Measurements from ENCODE around the gene FAM222B.
A peak's percentile ranks its signal among the peaks of the same experiment; 100 is the strongest.
"Not testable (repeated sequence)": the region's sequence is repeated elsewhere in the genome, so short reads cannot be mapped to it uniquely, and the experiment has no call there.

Gene FAM222B

DNA sequence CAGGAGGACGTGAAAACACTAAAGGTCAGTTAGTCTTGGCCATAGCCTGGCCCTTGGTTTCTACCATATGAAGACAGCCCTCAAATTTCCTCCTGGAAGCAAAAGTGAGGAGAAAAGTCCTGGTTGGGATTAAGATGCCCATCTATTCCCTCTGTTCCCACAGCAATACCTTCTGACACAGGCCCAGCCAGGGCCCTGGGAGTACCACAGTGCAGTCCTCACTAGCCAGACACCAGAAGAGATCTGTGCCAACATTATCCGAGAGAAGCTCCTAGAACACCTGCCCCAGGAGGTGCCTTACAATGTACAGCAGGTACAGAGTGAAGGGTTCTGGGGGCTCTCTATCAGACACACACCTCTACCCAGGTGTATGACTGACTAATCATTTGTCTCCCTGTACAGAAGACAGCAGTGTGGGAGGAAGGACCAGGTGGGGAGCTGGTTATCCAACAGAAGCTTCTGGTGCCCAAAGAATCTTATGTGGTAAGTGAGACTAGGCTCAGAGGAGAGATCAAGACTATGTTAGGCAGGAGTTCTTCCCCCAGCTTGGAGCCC, 16.3 kb upstream of the FAM222B start:
- H3K4me3 Mint-ChIP-seq = no peak overlapping the region
- DNase-seq (ENCODE audit: low spot score in 2 of 2) (no peak), ATAC-seq (no peak)
- H3K4me1 Mint-ChIP-seq = peaks cover 17% of the 10 kb centered on the region
- H3K9me3 Mint-ChIP-seq = no peaks in the 10 kb centered on the region
- H3K27ac Mint-ChIP-seq = peak overlapping the region; percentile 87
- H3K36me3 Mint-ChIP-seq = peaks cover 59% of the 10 kb centered on the region

DNA sequence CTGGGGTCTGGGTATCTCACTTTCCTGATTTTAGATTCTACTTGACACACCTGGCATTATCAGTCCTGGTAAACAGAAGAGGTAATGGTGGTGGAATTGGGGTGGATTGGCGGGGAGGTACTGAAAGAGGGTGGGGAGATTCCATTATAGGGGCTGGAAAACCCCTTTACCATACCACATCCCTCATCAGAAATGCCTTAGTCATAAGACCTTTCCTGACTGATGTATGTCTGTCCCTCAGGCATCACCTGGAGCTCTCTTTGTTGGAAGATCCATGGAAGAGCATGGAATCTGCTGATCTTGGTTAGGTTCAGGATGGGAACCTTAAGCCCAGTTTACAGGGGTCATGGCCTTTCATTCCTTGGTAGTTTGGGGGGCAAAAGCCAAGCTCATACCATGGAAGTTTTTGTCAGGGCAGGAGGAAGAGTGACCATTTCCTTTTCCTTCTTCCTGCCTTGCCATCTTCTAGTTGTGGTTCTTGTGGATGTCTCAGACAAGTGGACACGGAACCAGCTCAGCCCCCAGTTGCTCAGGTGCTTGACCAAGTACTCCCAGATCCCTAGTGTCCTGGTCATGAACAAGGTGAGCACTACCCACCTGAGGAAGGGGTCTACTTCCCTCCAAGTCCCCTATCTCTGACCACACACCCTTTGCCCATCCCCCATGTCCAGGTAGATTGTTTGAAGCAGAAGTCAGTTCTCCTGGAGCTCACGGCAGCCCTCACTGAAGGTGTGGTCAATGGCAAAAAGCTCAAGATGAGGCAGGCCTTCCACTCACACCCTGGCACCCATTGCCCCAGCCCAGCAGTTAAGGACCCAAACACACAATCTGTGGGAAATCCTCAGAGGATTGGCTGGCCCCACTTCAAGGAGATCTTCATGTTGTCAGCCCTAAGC, 15.6 kb upstream of the FAM222B start:
- Mint-ChIP-seq H3K36me3 (peaks cover 59% of the 10 kb centered on the region), H3K4me3 (no peak overlapping the region), H3K9me3 (no peaks in the 10 kb centered on the region), H3K27ac (peak overlapping the region; percentile 87), H3K4me1 (peaks cover 17% of the 10 kb centered on the region)
- DNase-seq (ENCODE audit: low spot score in 2 of 2) (no peak), ATAC-seq (no peak)

GRCh38 chr17:28856028-28856574, 13.5 kb upstream of the FAM222B start:
- no peak for DNase-seq (ENCODE audit: low spot score in 2 of 2)
- ATAC-seq = no peak
- no peak overlapping the region for H3K27ac Mint-ChIP-seq
- peaks cover 49% of the 10 kb centered on the region for H3K36me3 Mint-ChIP-seq
- no peaks in the 10 kb centered on the region for H3K9me3 Mint-ChIP-seq
- peaks cover 17% of the 10 kb centered on the region for H3K4me1 Mint-ChIP-seq
- peak overlapping the region; percentile 82 for H3K4me3 Mint-ChIP-seq

- ATAC-seq (no peak), DNase-seq (ENCODE audit: low spot score in 2 of 2) (no peak)
- Mint-ChIP-seq H3K9me3 (no peaks in the 10 kb centered on the region), H3K4me3 (peak overlapping the region; percentile 82), H3K27ac (peak overlapping the region; percentile 90), H3K4me1 (peaks cover 17% of the 10 kb centered on the region), H3K36me3 (peaks cover 43% of the 10 kb centered on the region)
Measured at GRCh38 chr17:28855336-28855679, 12.7 kb upstream of the FAM222B start.

GRCh38 chr17:28854457-28855335, 12.1 kb upstream of the FAM222B start, which contains the start of gene ERAL1:
Gene ERAL1, plus strand, starts transcription at chr17:28855016. Its CDS starts 19 bp downstream, at chr17:28855035.
- Mint-ChIP-seq H3K9me3 (no peaks in the 10 kb centered on the region), H3K27ac (peak within 1 kb of the TSS; percentile 90), H3K4me3 (peak within 1 kb of the TSS; percentile 82), H3K36me3 (peaks cover 37% of the 10 kb centered on the region), H3K4me1 (peaks cover 17% of the 10 kb centered on the region)
- ATAC-seq (peak; percentile 99), DNase-seq (ENCODE audit: low spot score in 2 of 2) (peak; percentile 72 to 88)

DNA sequence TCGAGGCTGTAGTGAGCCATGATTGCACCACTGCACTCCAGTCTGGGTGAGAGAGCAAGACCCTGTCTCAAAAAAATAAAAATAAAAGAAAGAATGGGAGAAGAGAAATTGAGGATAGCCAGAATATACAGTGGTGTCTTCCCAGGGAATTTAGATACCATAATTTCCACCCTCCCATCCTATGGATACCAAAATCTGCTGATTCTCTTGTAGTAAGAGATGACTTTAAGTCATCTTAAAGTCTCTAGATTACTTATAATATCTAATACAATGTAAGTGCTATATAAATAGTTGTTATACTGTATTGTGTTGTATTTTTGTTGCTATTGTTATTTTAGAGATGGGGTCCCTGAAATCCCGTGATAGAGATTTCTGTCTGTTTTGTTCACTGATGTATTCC, 10.7 kb upstream of the FAM222B start:
- no peak overlapping the region for H3K27ac Mint-ChIP-seq
- H3K4me3 Mint-ChIP-seq = no peak overlapping the region
- peaks cover 23% of the 10 kb centered on the region for H3K36me3 Mint-ChIP-seq
- no peak for DNase-seq (ENCODE audit: low spot score in 2 of 2)
- H3K9me3 Mint-ChIP-seq = no peaks in the 10 kb centered on the region
- peaks cover 20% of the 10 kb centered on the region for H3K4me1 Mint-ChIP-seq
- no peak for ATAC-seq

GRCh38 chr17:28849281-28849680, 6.7 kb upstream of the FAM222B start:
- Mint-ChIP-seq H3K4me1 (peaks cover 6% of the 10 kb centered on the region), H3K9me3 (no peaks in the 10 kb centered on the region), H3K36me3 (no peaks in the 10 kb centered on the region), H3K27ac (no peak overlapping the region), H3K4me3 (no peak overlapping the region)
- DNase-seq (ENCODE audit: low spot score in 2 of 2) (no peak), ATAC-seq (peak; percentile 72)

GRCh38 chr17:28848667-28849066, 6.1 kb upstream of the FAM222B start:
- not testable (repeated sequence) for H3K27ac Mint-ChIP-seq, H3K9me3 Mint-ChIP-seq, H3K36me3 Mint-ChIP-seq, H3K4me1 Mint-ChIP-seq, H3K4me3 Mint-ChIP-seq
- DNase-seq (ENCODE audit: low spot score in 2 of 2) = peak; percentile 50 to 80
- peak; percentile 85 for ATAC-seq

DNA sequence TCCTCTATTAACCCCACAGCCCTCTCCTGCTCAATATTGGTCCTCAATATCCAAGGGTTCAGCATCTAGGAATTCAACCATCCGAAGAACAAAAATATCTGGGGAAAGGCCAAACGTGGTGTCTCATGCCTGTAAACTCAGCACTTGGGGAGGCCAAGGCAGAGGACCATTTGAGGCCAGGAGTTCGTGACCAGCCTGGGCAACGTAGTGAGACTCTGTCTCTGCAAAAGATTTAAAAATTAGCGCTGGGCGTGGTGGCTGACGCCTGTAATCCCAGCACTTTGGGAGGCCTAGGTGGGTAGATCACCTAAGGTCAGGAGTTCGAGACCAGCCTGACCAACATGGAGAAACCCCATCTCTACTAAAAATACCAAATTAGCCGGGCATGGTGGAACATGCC, 4.1 kb upstream of the FAM222B start:
- H3K4me1 Mint-ChIP-seq = peaks cover 14% of the 10 kb centered on the region
- H3K4me3 Mint-ChIP-seq; ATAC-seq; H3K27ac Mint-ChIP-seq; H3K9me3 Mint-ChIP-seq; DNase-seq (ENCODE audit: low spot score in 2 of 2): not testable (repeated sequence)
- peaks cover 14% of the 10 kb centered on the region for H3K36me3 Mint-ChIP-seq

DNA sequence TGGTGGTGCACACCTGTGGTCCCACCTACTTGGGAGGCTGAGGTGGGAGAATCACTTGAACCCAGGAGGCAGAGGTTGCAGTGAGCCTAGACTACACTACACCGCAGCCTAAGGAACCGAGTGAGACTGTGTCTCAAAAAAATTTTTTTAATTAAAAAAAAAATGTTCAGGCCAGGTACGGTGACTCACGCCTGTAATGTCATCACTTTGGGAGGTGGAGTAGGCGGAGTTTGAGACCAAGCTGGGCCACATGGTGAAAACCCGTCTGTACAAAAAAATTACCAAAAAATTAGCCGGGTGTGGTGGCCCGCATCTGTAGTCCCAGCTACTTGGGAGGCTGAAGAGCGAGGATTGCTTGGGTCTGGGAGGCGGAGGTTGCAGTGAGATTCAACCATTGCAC, 3.6 kb upstream of the FAM222B start:
- Mint-ChIP-seq H3K4me1 (peaks cover 15% of the 10 kb centered on the region), H3K4me3 (no peak overlapping the region), H3K27ac (no peak overlapping the region), H3K9me3 (no peaks in the 10 kb centered on the region), H3K36me3 (peaks cover 14% of the 10 kb centered on the region)
- DNase-seq (ENCODE audit: low spot score in 2 of 2) = no peak
- ATAC-seq = no peak

DNA sequence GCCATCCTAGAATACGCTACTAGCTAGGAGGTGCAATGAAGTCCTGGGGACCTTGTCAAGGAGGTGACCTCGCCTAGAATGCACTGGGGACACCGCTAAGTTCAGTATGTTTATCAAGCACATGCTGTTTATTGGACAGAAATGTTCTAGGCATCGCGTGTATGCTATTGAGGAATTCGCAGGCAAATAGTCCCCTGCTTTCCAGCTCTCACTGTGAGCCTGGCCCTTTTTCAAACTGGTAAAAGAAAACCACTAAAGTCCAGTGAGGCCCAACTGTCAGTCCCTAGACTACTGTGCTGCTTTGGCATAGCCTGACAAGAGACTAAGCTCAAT, 1.2 kb upstream of the FAM222B start:
- Mint-ChIP-seq H3K4me3 (peak overlapping the region; percentile 95), H3K4me1 (peaks cover 16% of the 10 kb centered on the region), H3K27ac (no peak overlapping the region), H3K9me3 (no peaks in the 10 kb centered on the region), H3K36me3 (peaks cover 14% of the 10 kb centered on the region)
- no peak for ATAC-seq
- DNase-seq (ENCODE audit: low spot score in 2 of 2) = no peak

DNA sequence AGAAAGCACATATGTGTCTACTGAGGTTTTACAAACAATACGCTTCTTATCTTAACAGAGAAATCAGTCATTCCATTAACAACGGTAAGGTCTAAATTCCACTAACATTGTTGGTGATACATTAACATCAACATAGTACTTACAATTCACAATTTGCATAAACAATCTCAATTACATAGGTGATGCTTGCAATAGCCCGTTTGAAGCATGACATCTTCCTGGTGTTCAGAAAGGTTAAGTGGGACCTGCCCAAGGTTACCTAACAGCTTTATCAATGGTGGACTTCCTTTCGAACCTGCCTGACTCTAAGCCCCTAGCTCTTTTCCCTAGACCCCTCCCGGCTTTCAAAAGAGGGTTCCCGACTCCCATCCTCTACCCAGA, 699 bp downstream of the FAM222B start:
- DNase-seq (ENCODE audit: low spot score in 2 of 2) = no peak
- peak overlapping the region; percentile 97 for H3K27ac Mint-ChIP-seq
- ATAC-seq = peak; percentile 22

DNA sequence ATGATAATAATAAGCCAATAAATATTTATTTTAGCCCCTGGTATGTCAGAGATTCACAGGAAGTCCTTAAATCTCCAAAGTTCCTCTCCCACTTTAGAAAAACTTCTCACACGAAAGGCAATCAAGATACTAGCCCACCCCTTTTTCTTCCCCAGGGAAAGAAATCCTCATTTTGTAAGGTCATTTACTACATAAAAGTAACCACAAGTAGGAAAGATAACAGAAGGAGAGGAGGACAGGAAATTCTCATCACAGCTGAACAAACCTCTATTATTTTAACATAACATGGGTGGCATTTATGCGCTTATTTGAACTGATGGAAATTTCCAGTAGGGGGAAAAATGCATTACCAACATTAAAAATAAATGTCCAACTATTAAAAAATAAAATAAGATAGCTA, 3.4 kb downstream of the FAM222B start:
- no peak for ATAC-seq
- H3K27ac Mint-ChIP-seq = no peak overlapping the region
- no peaks in the 10 kb centered on the region for H3K9me3 Mint-ChIP-seq
- DNase-seq (ENCODE audit: low spot score in 2 of 2) = no peak
- peaks cover 23% of the 10 kb centered on the region for H3K36me3 Mint-ChIP-seq
- H3K4me3 Mint-ChIP-seq = no peak overlapping the region
- peaks cover 25% of the 10 kb centered on the region for H3K4me1 Mint-ChIP-seq

More for the DNA sequence above, 699 bp downstream of the FAM222B start:
- peak overlapping the region; percentile 95 for H3K4me3 Mint-ChIP-seq
- H3K4me1 Mint-ChIP-seq = peaks cover 16% of the 10 kb centered on the region
- H3K36me3 Mint-ChIP-seq = peaks cover 14% of the 10 kb centered on the region
- no peaks in the 10 kb centered on the region for H3K9me3 Mint-ChIP-seq

DNA sequence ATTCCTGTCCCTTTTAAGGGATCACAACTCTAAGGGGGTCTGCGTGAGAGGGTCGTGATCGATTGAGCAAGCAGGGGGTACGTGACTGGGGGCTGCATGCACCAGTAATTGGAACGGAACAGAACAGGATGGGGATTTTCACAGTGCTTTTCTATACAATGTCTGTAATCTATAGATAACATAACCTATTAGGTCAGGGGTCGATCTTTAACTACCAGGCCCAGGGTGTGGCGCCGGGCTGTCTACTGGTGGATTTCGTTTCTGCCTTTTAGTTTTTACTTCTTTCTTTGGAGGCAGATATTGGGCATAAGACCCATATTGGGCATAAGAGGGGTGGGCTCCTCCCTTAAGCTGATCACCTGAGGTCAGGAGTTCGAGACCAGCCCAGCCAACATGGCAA, 6.0 kb downstream of the FAM222B start:
- H3K36me3 Mint-ChIP-seq = peaks cover 28% of the 10 kb centered on the region
- not testable (repeated sequence) for H3K9me3 Mint-ChIP-seq; DNase-seq (ENCODE audit: low spot score in 2 of 2)

GRCh38 chr17:28834420-28834819, 8.2 kb downstream of the FAM222B start:
- ATAC-seq (no peak), DNase-seq (ENCODE audit: low spot score in 2 of 2) (no peak)
- no peaks in the 10 kb centered on the region for H3K9me3 Mint-ChIP-seq
- peak overlapping the region; percentile 6 for H3K27ac Mint-ChIP-seq
- peaks cover 49% of the 10 kb centered on the region for H3K36me3 Mint-ChIP-seq
- no peak overlapping the region for H3K4me3 Mint-ChIP-seq
- peaks cover 16% of the 10 kb centered on the region for H3K4me1 Mint-ChIP-seq

More for the DNA sequence above, 6.0 kb downstream of the FAM222B start:
- ATAC-seq, H3K4me3 Mint-ChIP-seq, H3K27ac Mint-ChIP-seq: not testable (repeated sequence)
- peaks cover 24% of the 10 kb centered on the region for H3K4me1 Mint-ChIP-seq

Measured in stimulated activated effector memory CD8-positive, alpha-beta T cell treated with anti-CD3 and anti-CD28 coated beads, Interleukin-12 subunit alpha, Interleukin-12 subunit beta, amount 100 ng/mL, for 72 hours (primary cell).